OCI-LY7 (cell line): ENCODE data around the gene ADARB2.

Experiments
- CTCF ChIP-seq: fragments of 200-600 bp; sonication (generic); conservative IDR thresholded peaks from 2 replicates; pipeline ENCODE4 v1.5.1; 2014; ENCODE audit warnings: mild to moderate bottlenecking, antibody characterized with exemption, low read length, moderate library complexity, mixed read lengths
- EZH2phosphoT487 ChIP-seq: fragments of 200-600 bp; sonication (generic); IDR thresholded peaks from 2 replicates; pipeline ENCODE4 v1.6.1; 2018; ENCODE audit warnings: low read depth, borderline replicate concordance, mild to moderate bottlenecking, mixed run types, antibody characterized with exemption, low read length, moderate library complexity, mixed read lengths

- TF ChIP-seq CTCF (no peak), EZH2phosphoT487 (no peak)
Measured at GRCh38 chr10:1327759-1328158, 409.6 kb downstream of the ADARB2 start.
